Stimulated activated CD8-positive, alpha-beta memory T cell treated with anti-CD3 and anti-CD28 coated beads, Interleukin-15, amount 100 ng/mL, for 4 hours (primary cell): ENCODE measurements around the gene RNF167.

Experiments
- DNase-seq, 2 donors: peaks; one replicate each; pipeline ENCODE4 v3.0.0-alpha.2; 2020; ENCODE audit warnings: low read depth in 2 of 2

RNF167 gene

GRCh38 chr17:4939796-4940554 is at the start of gene RNF167, which contains the start of gene SLC25A11:
TSS of gene RNF167 (plus strand) at chr17:4940268. CDS start at chr17:4940910, 642 bp downstream.
TSS of gene SLC25A11 (minus strand) at chr17:4940046. CDS start at chr17:4939910, 136 bp downstream.
- DNase-seq: peak; percentile 93 to 95

- no peak for DNase-seq
Observed at GRCh38 chr17:4891411-4892410, 48.4 kb upstream of the RNF167 start.

- DNase-seq: no peak
Observed at GRCh38 chr17:4892499-4893221, 47.4 kb upstream of the RNF167 start.

GRCh38 chr17:4893272-4893671 is 46.8 kb upstream of the RNF167 start:
- no peak for DNase-seq

- DNase-seq: no peak
Observed at GRCh38 chr17:4893721-4894560, 46.1 kb upstream of the RNF167 start.

GRCh38 chr17:4895121-4895520 is 44.9 kb upstream of the RNF167 start:
- DNase-seq: no peak

GRCh38 chr17:4895657-4896331 is 44.3 kb upstream of the RNF167 start:
- DNase-seq: no peak

- DNase-seq: no peak
Observed at GRCh38 chr17:4896332-4897197, 43.5 kb upstream of the RNF167 start.

GRCh38 chr17:4897198-4897687 is 42.8 kb upstream of the RNF167 start:
- no peak for DNase-seq

- no peak for DNase-seq
Observed at GRCh38 chr17:4897785-4898184, 42.3 kb upstream of the RNF167 start.

- DNase-seq: no peak
Observed at GRCh38 chr17:4898351-4898750, 41.7 kb upstream of the RNF167 start.

GRCh38 chr17:4898927-4899326 is 41.1 kb upstream of the RNF167 start:
- no peak for DNase-seq

GRCh38 chr17:4899341-4900230 is 40.5 kb upstream of the RNF167 start, which contains the start of gene C17orf107:
TSS of gene C17orf107 (plus strand) at chr17:4899536. CDS start at chr17:4899763, 227 bp downstream.
- peak; percentile 94 to 97 for DNase-seq

GRCh38 chr17:4900231-4901107 is 39.6 kb upstream of the RNF167 start:
- no peak for DNase-seq

GRCh38 chr17:4901108-4901647 is 38.9 kb upstream of the RNF167 start:
- no peak for DNase-seq

GRCh38 chr17:4901648-4902344 is 38.3 kb upstream of the RNF167 start:
- no peak for DNase-seq
